Spleen (tissue), 11 donors: ENCODE results near the gene RNF41. TPM values are rescaled to one million over a fixed set of nuclear protein-coding genes. Genes with fewer than 3 reads are reported as not detected.

ENCODE experiments used
- DNase-seq: peaks from one replicate; pipeline ENCODE4 v3.0.0-alpha.2; 2020
- H3K27ac ChIP-seq, 8 donors: fragments of 200-600 bp; sonication (generic) in 7 of 8; 1 replicate in 4 of 8; 2 replicates in 4 of 8; pipeline versions ENCODE4 v1.5.0 to v1.8.0; 2016 to 2021; ENCODE audit warnings: inconsistent platforms in 4 of 8, mild to moderate bottlenecking in 4 of 8, moderate library complexity in 1 of 8
- H3K27me3 ChIP-seq, 7 donors: fragments of 200-600 bp; sonication (generic) in 6 of 7; replicated peaks in 1 of 7; 1 replicate in 4 of 7; 2 replicates in 3 of 7; pipeline versions ENCODE4 v1.5.0 to v1.8.0; 2016 to 2021; ENCODE audit warnings: inconsistent platforms in 3 of 7, mild to moderate bottlenecking in 1 of 7
- H3K36me3 ChIP-seq, 6 donors: fragments of 200-600 bp; sonication (generic) in 5 of 6; 1 replicate in 4 of 6; 2 replicates in 2 of 6; pipeline versions ENCODE4 v1.5.0 to v1.8.0; 2016 to 2021; ENCODE audit warnings: inconsistent platforms in 2 of 6
- H3K4me1 ChIP-seq, 6 donors: fragments of 200-600 bp; sonication (generic) in 5 of 6; 1 replicate in 3 of 6; 2 replicates in 3 of 6; pipeline versions ENCODE4 v1.5.0 to v1.8.0; 2016 to 2021; ENCODE audit warnings: inconsistent platforms in 3 of 6
- H3K4me3 ChIP-seq, 8 donors: fragments of 200-600 bp; sonication (generic) in 7 of 8; 1 replicate in 4 of 8; 2 replicates in 4 of 8; pipeline versions ENCODE4 v1.5.0 to v1.8.0; 2016 to 2021; ENCODE audit warnings: inconsistent platforms in 4 of 8, mild to moderate bottlenecking in 4 of 8, moderate library complexity in 2 of 8
- H3K9me3 ChIP-seq, 8 donors: fragments of 200-600 bp; sonication (generic) in 7 of 8; 1 replicate in 4 of 8; 2 replicates in 4 of 8; pipeline versions ENCODE4 v1.5.0 to v1.8.0; 2016 to 2021; ENCODE audit warnings: inconsistent platforms in 4 of 8
- CTCF ChIP-seq, 11 experiments: fragments of 200-600 bp in 7 of 11; fragments of 450-650 bp in 4 of 11; sonication (generic) in 4 of 11; IDR thresholded peaks in 8 of 11; conservative IDR thresholded peaks in 3 of 11; 1 replicate in 7 of 11; 2 replicates in 4 of 11; pipeline versions ENCODE4 v1.4.0 to v1.8.0; 2016 to 2021; ENCODE audit warnings: antibody characterized with exemption in 11 of 11, inconsistent platforms in 4 of 11, mild to moderate bottlenecking in 1 of 11
- POLR2A ChIP-seq, 3 donors: fragments of 450-650 bp; IDR thresholded peaks; one replicate each; pipeline ENCODE4 v1.5.1; 2017; ENCODE audit warnings: antibody characterized with exemption in 3 of 3, mild to moderate bottlenecking in 1 of 3
- POLR2AphosphoS5 ChIP-seq, 3 donors: sonication (generic); formaldehyde crosslinking; IDR thresholded peaks; one replicate each; pipeline ENCODE4 v1.5.1; 2017; ENCODE audit warnings: antibody characterized with exemption in 3 of 3
- WGBS, 5 donors: extraction: QIAGEN DNeasy Blood & Tissue Kit in 3 of 5; methylation state at CpG; one replicate each; pipeline versions ENCODE4 v1.1.5 to v1.1.7; 2013 to 2018; 5-methylcytosine and 5-hydroxymethylcytosine counted together
- intact Hi-C: fragments of 100-400 bp; cut with DNase I; formaldehyde crosslinking; loops from one replicate; pipeline ENCODE4 v1.15.0; 2023; ENCODE audit warnings: low total_unique reads
- polyA plus RNA-seq, 3 donors: library from polyadenylated mRNA; stranded (reverse); fragments of 200-250 nt; gene quantifications; one replicate each; pipeline ENCODE4 v1.2.1, GENCODE V29; 2013
- total RNA-seq, 7 donors: library from RNA; depleted of rRNA in 3 of 7; stranded (reverse); fragments of >200 nt in 3 of 7; fragmentation: NEBNext Ultra II Directional in 4 of 7; extraction: Animal tissue kit (Norgen Biotek cat#: 25700) in 4 of 7; gene quantifications; one replicate each; pipeline versions ENCODE4 v1.1.0 to v1.2.1, GENCODE V29; 2016 to 2021
- donor health status: healthy with polysubstance abuse.
- donor health status: DM: no; HTN: no; CAD: no; lungs with moderate emphysema.
- donor health status: DM: no; HTN: no; CAD: no.
- donor health status: Bipolar disorder and iron deficiency.
- donor health status: healthy.
- donor health status: DM: no; HTN: no; CAD: no.
- donor health status: DM: yes; HTN: yes; CAD: no.

The RNF41 gene
- total and polyA plus RNA-seq, 10 donors: 13.2 to 56.1 (median 45.0) TPM

DNA sequence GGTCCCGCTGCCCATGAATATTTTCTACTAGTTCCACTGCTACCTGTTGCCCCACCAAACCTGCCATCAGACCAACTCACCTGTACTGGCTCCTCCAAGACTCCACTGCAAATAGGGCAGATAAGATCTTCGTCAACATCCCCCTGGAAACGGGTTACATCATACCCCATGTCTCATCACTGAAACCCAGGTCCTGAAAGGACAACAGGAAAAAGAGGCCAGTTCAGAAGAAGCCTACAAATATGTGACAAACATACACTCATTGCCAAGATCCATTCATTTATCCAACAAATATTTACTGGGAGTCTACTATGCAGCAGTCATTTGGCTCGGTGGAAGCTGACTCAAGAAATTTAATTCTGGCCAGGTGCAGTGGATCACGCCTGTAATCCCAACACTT is 7.8 kb downstream of the RNF41 start:
- Histone ChIP-seq H3K27ac (no peak overlapping the region), H3K36me3 (peaks cover 2 to 94% (median 79%) of the 10 kb centered on the region in 6 donors), H3K27me3 (no peaks in the 10 kb centered on the region), H3K9me3 (no peaks in the 10 kb centered on the region), H3K4me3 (no peak overlapping the region), H3K4me1 (peaks cover 0 to 27% (median 10%) of the 10 kb centered on the region in 6 donors)
- DNase-seq: no peak
- no peak for TF ChIP-seq POLR2AphosphoS5 (IDR thresholded peaks at IDR 0.05)
- intact Hi-C loops: no loop called here
- WGBS, 5 donors: 90 to 97% (median 93%) methylated on average over 5 of the region's 5 CpGs

DNA sequence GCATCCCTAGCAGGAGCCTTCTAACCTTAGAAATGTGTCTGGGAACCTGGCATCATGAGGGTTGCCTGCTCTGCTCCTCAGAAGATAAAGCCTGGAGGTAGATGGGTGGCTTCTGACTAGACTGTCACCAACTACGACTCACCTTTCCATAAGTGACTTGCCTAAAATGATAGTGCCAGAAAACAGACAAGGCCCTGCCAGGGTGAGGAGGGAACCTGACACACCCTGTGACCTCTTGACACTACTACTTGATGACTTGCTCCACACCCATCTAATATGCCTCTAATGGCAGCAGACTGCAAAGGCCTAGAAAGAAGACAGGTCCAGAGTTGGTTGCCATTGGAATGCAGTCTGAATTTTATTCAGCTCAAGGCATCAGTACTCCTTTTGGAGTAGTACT is 9.4 kb downstream of the RNF41 start:
- Histone ChIP-seq H3K27me3 (no peaks in the 10 kb centered on the region), H3K9me3 (no peaks in the 10 kb centered on the region), H3K4me1 (peaks cover 0 to 23% (median 2%) of the 10 kb centered on the region in 6 donors), H3K4me3 (no peak overlapping the region), H3K27ac (no peak overlapping the region), H3K36me3 (peaks cover 2 to 100% (median 94%) of the 10 kb centered on the region in 6 donors)
- TF ChIP-seq POLR2A (IDR thresholded peaks at IDR 0.05): no peak
- no peak for TF ChIP-seq POLR2AphosphoS5 (IDR thresholded peaks at IDR 0.05)
- no peak for TF ChIP-seq CTCF (IDR thresholded peaks at IDR 0.05 in 8 of 11, conservative IDR thresholded peaks at IDR 0.05 in 3 of 11)
- 79 to 94% (median 88%) methylated on average over 1 of the region's 1 CpG for WGBS, 5 donors
- DNase-seq: no peak
- intact Hi-C loops: no loop called here

GRCh38 chr12:56208006-56208405 is 13.7 kb downstream of the RNF41 start:
- WGBS, 5 donors: 51 to 84% (median 68%) methylated on average over 6 of the region's 6 CpGs
- TF ChIP-seq POLR2AphosphoS5 (IDR thresholded peaks at IDR 0.05) (peak in 2 of 3 donors; percentile 53 to 64), POLR2A (IDR thresholded peaks at IDR 0.05) (no peak), CTCF (IDR thresholded peaks at IDR 0.05 in 8 of 11, conservative IDR thresholded peaks at IDR 0.05 in 3 of 11) (no peak)
- H3K27ac ChIP-seq: peak overlapping the region in 4 of 8 donors; percentile 36 to 69 (median 44)
- H3K27me3 ChIP-seq: no peaks in the 10 kb centered on the region
- peaks cover 0 to 26% (median 5%) of the 10 kb centered on the region in 6 donors for H3K4me1 ChIP-seq
- peaks cover 2 to 93% (median 81%) of the 10 kb centered on the region in 6 donors for H3K36me3 ChIP-seq
- no peak for DNase-seq
- no peaks in the 10 kb centered on the region for H3K9me3 ChIP-seq
- intact Hi-C loops: no loop called here
- no peak overlapping the region for H3K4me3 ChIP-seq

GRCh38 chr12:56206452-56207166 is 15.1 kb downstream of the RNF41 start:
- Histone ChIP-seq H3K9me3 (no peaks in the 10 kb centered on the region), H3K4me1 (peaks cover 3 to 36% (median 9%) of the 10 kb centered on the region in 6 donors), H3K27ac (peak overlapping the region in 2 of 8 donors; percentile 17 to 48), H3K4me3 (no peak overlapping the region), H3K36me3 (peaks cover 0 to 79% (median 67%) of the 10 kb centered on the region in 6 donors), H3K27me3 (no peaks in the 10 kb centered on the region)
- DNase-seq: peak; percentile 78
- WGBS, 5 donors: 70 to 73% (median 72%) methylated on average over 13 to 14 of the region's 14 CpGs
- intact Hi-C loops: no loop called here
- TF ChIP-seq POLR2A (IDR thresholded peaks at IDR 0.05) (no peak), POLR2AphosphoS5 (IDR thresholded peaks at IDR 0.05) (peak in 2 of 3 donors; percentile 10 to 26), CTCF (IDR thresholded peaks at IDR 0.05 in 8 of 11, conservative IDR thresholded peaks at IDR 0.05 in 3 of 11) (peak in 10 of 11 experiments; percentile 43 to 63 (median 48))
